Cardiac muscle cell (in vitro differentiated cells and primary cell): ENCODE results near the gene RTF2. TPM values are rescaled to one million over a fixed set of nuclear protein-coding genes. Genes with fewer than 3 reads are reported as not detected.

ENCODE experiments used
- DNase-seq, 2 donors: peaks; one replicate each; pipeline versions ENCODE4 v3.0.0 to v3.0.0-alpha.2; 2010 to 2017; ENCODE audit warnings: low read depth in 1 of 2, low spot score in 1 of 2
- H3K27ac ChIP-seq: fragments of 200-600 bp; sonication (generic); 2 replicates; pipeline ENCODE4 v1.5.1; 2016
- H3K27me3 ChIP-seq: fragments of 200-600 bp; sonication (generic); 2 replicates; pipeline ENCODE4 v1.6.0; 2016; ENCODE audit warnings: control low read depth
- H3K36me3 ChIP-seq: fragments of 200-600 bp; sonication (generic); 2 replicates; pipeline ENCODE4 v1.5.1; 2016; ENCODE audit warnings: control low read depth
- H3K4me1 ChIP-seq: fragments of 200-600 bp; sonication (generic); 2 replicates; pipeline ENCODE4 v1.8.1; 2017; ENCODE audit warnings: low read depth, mild to moderate bottlenecking, mixed run types
- H3K4me3 ChIP-seq: fragments of 200-600 bp; sonication (generic); 2 replicates; pipeline ENCODE4 v1.5.1; 2016; ENCODE audit warnings: mild to moderate bottlenecking
- H3K9me3 ChIP-seq: fragments of 200-600 bp; sonication (generic); 2 replicates; pipeline ENCODE4 v1.5.1; 2017; ENCODE audit warnings: low read depth, mild to moderate bottlenecking, control low read depth
- polyA plus RNA-seq: library from polyadenylated mRNA; unstranded; fragments of >200 nt; fragmentation: Nextera tagmentation; extraction: Ambion mirVana; gene quantifications from 2 replicates; pipeline ENCODE4 v1.2.1, GENCODE V29; 2016
- total RNA-seq: library from RNA; depleted of rRNA; stranded (reverse); fragments of >200 nt; gene quantifications from 2 replicates; pipeline ENCODE4 v1.2.3, GENCODE V29; 2016
- TF ChIP-seq, protein P1 (sequence below): IDR thresholded peaks from 2 replicates; pipeline ENCODE4 v1.5.1; 2012; ENCODE audit warnings: low read depth, mild to moderate bottlenecking, low read length

Gene RTF2
- total and polyA plus RNA-seq, 2 experiments from 2014 or later = 58.2 to 139 TPM

- TF ChIP-seq, protein P1, sequence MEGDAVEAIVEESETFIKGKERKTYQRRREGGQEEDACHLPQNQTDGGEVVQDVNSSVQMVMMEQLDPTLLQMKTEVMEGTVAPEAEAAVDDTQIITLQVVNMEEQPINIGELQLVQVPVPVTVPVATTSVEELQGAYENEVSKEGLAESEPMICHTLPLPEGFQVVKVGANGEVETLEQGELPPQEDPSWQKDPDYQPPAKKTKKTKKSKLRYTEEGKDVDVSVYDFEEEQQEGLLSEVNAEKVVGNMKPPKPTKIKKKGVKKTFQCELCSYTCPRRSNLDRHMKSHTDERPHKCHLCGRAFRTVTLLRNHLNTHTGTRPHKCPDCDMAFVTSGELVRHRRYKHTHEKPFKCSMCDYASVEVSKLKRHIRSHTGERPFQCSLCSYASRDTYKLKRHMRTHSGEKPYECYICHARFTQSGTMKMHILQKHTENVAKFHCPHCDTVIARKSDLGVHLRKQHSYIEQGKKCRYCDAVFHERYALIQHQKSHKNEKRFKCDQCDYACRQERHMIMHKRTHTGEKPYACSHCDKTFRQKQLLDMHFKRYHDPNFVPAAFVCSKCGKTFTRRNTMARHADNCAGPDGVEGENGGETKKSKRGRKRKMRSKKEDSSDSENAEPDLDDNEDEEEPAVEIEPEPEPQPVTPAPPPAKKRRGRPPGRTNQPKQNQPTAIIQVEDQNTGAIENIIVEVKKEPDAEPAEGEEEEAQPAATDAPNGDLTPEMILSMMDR = no peak
- DNase-seq = no peak
- no peaks in the 10 kb centered on the region for H3K4me1 ChIP-seq
- no peak overlapping the region for H3K4me3 ChIP-seq
- peaks cover 11% of the 10 kb centered on the region for H3K27me3 ChIP-seq
- H3K9me3 ChIP-seq = no peaks in the 10 kb centered on the region
- H3K27ac ChIP-seq = no peak overlapping the region
- no peaks in the 10 kb centered on the region for H3K36me3 ChIP-seq
These were observed 13.7 kb upstream of the RTF2 start for GRCh38 chr20:56454754-56455153.

DNA sequence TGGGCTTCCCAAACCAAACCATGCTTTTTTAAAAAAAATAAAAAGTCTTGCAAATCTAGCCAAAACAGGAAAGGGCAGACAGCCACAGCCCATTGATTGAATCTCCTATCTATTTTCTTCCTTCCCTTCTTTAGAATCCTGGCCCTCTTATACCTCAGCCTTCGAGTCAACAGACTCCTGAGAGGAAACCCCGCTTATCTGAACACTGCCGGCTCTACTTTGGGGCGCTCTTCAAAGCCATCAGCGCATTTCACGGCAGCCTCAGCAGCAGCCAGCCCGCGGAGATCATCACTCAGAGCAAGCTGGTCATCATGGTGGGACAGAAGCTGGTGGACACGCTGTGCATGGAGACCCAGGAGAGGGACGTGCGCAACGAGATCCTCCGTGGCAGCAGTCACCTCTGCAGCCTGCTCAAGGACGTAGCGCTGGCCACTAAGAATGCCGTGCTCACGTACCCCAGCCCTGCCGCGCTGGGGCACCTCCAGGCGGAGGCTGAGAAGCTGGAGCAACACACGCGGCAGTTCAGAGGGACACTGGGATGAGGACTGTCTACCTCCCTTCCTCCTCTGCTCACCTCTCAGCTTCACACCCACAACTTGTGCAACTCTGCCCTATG is 10.1 kb upstream of the RTF2 start:
- Histone ChIP-seq H3K36me3 (no peaks in the 10 kb centered on the region), H3K4me3 (no peak overlapping the region), H3K4me1 (no peaks in the 10 kb centered on the region), H3K27ac (no peak overlapping the region), H3K27me3 (peaks cover 39% of the 10 kb centered on the region), H3K9me3 (no peaks in the 10 kb centered on the region)
- no peak for DNase-seq
- TF ChIP-seq, protein P1 = no peak

DNA sequence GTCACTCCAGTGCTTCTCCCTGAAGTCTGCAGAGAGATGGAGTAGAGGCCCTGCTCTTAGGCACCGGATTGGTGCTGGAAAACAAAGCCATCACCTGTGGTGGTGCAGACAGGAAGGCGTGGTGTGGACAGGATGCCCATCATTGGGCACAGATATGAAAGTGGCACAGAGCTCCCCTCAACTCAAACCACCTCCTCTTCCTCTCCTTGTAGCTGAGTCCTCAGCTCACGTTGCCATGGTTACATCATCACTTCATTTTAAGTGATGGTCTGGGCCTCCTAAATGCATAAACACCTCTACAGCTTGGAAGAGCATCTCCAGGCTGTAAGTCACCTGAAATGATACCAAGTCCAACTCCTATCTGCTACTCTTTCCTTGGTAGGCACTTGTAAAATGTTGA is 8.0 kb upstream of the RTF2 start:
- Histone ChIP-seq H3K36me3 (no peaks in the 10 kb centered on the region), H3K9me3 (no peaks in the 10 kb centered on the region), H3K27me3 (peaks cover 41% of the 10 kb centered on the region), H3K4me1 (no peaks in the 10 kb centered on the region), H3K4me3 (no peak overlapping the region), H3K27ac (no peak overlapping the region)
- no peak for DNase-seq
- TF ChIP-seq, protein P1 = no peak

DNA sequence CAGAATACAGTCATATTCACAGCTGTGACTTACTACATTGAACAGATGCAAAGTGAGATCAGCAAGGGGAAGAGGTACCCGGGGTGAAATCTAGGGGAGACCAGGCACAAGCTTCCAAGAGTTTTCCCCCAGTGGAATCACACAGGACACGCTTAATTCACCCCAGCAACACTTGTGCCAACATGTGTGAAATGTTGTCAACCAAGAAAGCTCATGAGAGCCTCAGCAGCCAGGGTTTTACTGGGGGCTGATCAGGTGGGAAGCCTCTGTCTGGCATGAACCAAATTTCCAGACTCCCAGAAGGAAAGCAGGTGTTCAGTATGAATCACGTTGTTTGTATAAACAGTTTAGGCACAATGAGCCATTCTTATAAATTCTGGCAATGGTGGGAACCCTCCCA is 6.9 kb upstream of the RTF2 start:
- H3K27me3 ChIP-seq = peaks cover 41% of the 10 kb centered on the region
- H3K4me3 ChIP-seq = no peak overlapping the region
- H3K27ac ChIP-seq = no peak overlapping the region
- H3K36me3 ChIP-seq = no peaks in the 10 kb centered on the region
- no peaks in the 10 kb centered on the region for H3K4me1 ChIP-seq
- H3K9me3 ChIP-seq = no peaks in the 10 kb centered on the region
- TF ChIP-seq, protein P1 = no peak
- no peak for DNase-seq

DNA sequence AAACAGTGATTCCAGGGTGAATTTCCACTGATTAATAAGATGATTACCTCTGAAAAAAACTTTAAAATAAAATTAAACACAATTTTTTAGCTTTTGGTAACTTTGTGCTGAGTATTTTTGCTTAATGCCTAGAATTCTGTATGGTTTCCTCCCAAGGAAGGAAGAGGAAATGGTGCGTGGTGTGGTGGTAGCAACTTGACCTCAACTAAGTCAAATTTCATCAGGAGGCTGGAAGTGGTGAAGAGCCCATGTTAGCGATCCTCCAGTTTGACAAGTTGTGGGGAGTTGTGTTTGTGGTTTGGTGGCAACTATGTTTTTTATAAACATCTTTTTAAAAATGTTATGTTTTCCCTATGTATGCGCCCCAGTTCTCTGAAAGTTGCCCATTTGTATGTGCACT is 5.0 kb upstream of the RTF2 start:
- TF ChIP-seq, protein P1 = no peak
- DNase-seq = no peak
- peaks cover 41% of the 10 kb centered on the region for H3K27me3 ChIP-seq

More for the DNA sequence above, 5.0 kb upstream of the RTF2 start:
- Histone ChIP-seq H3K27ac (no peak overlapping the region), H3K4me3 (no peak overlapping the region), H3K4me1 (no peaks in the 10 kb centered on the region), H3K9me3 (no peaks in the 10 kb centered on the region), H3K36me3 (no peaks in the 10 kb centered on the region)
